HG03066 (cell line): Measurements from ENCODE around the gene SPSB2.

Experiments used
- ATAC-seq: cut with Tn5 transposase; IDR thresholded peaks from one replicate; pipeline ENCODE4 v1.9.1; 2021; ENCODE audit warnings: low read depth; ENCODE audit not compliant: unreplicated experiment

The SPSB2 gene

DNA sequence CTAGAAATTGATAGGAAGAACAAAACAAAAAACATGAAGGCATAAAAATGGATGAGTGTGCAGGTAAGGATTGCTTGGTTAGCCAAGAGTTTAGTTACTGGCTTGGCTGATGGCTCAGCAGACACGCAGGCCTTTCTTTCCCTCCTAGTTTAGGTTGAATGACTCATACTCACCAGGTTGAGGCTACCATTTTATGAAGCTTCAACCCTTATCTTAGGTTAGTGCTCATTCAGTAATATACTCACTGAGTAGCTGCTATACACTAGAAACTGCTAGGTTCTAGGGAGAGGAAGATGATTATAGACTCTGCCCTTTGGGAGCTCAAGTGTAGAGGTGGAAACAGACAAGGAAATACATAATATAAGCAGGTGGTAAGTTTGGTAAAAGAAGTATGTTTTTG is 38.8 kb downstream of the SPSB2 start:
- ATAC-seq, result no peak

DNA sequence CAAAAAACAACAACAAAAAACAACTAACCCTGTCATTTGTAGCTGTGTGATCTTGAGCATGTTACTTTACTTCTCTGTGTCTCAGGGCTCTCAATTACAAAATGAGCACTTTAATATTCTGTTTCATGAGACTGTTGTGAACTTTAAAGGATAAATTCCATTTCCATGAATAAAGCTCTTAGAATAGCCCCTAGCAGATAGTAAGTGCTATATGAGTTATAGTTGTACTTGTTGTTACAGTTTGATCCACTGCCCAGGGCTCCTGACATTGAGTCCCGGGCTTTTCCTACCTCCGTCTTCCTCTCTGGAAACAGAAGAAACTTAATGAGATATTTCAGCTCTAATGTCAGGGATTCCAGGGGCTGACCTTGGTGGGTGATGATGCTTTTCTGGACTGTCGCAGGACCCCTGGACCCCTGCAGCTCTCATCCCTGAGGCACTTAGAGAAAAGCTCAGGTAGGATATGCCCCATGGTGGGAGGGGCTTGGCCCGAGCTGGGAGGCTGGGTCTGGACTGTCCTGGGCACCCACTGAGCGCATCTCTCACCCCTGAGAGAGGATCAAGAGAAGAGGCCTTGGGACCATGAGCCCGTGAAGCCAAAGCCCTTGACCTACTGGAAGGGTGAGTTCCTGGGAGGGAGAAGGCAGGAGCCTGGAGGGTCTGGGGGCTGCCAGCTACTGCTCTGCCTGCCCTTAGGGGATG is 39.8 kb downstream of the SPSB2 start:
- ATAC-seq, result no peak

DNA sequence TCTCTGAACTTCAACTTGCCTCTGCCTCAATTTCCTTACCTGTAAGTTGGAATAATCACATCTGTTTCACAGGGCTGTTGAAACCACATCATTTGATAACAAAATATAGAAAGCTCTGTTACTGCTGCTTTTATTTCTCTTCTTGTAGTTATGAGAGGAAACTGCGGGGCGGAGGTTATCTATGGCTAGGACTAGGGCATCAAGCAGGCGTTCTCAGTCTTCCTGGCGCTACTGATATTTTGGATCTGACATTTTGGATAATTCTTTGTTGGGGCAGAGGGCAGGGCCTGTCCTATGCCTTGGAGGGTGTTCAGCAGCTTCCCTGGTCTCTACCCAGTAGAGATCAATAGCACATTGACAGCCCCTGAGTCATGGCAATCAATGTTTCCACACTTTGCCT is 41.0 kb downstream of the SPSB2 start:
- no peak for ATAC-seq

DNA sequence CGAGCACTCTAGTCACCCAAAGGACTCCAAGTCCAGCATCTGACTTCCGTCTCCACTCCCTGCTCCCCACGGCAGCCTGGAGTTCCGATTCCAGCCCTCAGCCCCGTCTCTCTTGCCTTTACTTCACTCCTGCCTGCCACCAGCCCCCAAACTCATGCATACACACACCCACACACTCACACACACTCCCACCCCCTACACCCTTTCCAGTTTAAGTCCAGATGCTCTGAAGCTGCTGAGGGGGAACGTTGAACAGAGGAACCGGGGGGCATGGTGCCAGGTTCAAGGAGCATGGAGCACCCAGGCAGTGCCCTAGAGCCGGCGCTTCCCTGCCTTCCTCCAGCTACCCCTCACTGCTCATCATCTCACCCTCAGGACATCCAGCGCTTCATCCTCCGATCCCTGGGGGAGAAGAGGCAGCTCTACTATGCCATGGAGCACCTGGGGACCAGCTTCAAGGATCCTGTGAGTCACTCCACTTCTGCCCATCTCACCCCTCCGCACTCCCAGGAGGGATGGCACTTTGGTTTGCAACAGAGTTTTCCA is 41.6 kb downstream of the SPSB2 start:
- no peak for ATAC-seq

DNA sequence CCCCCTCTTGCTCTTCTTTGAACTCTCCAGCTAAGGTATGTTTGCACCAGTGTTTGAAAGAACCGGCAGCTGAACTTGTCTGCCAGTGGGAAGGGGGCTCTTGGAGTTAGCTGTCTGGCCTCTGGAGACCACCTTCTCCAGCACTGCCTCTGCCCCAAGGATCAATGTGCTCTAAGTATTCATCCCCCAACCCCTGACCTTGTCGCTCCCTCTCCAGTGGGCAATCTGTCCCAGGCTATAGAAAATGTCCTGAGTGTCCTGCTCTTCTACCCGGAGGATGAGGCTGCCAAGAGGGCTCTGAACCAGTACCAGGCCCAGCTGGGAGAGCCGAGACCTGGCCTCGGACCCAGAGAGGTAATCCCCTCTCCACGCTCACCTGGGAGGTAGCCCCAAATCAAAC is 42.1 kb downstream of the SPSB2 start:
- no peak for ATAC-seq

DNA sequence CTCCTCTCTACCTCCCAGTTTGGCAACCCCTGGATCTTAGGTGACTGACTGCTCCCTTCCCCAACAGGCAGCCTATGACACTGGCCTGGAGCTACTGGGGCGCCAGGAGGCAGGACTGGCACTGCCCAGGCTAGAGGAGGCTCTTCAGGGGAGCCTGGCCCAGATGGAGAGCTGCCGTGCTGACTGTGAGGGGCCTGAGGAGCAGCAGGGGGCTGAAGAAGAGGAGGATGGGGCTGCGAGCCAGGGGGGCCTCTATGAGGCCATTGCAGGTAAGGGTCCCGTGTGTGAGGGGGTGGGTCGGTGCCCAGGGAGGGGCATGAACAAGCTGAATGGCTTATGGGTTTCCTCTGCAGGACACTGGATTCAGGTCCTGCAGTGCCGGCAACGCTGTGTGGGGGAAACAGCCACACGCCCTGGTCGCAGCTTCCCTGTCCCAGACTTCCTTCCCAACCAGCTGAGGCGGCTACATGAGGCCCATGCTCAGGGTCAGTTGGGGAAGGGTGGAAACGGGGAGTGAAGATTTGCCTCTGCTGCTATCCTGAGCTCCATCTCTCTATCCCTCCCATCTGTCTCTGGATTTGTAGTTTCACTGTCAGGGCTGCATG is 42.7 kb downstream of the SPSB2 start:
- ATAC-seq, result no peak

DNA sequence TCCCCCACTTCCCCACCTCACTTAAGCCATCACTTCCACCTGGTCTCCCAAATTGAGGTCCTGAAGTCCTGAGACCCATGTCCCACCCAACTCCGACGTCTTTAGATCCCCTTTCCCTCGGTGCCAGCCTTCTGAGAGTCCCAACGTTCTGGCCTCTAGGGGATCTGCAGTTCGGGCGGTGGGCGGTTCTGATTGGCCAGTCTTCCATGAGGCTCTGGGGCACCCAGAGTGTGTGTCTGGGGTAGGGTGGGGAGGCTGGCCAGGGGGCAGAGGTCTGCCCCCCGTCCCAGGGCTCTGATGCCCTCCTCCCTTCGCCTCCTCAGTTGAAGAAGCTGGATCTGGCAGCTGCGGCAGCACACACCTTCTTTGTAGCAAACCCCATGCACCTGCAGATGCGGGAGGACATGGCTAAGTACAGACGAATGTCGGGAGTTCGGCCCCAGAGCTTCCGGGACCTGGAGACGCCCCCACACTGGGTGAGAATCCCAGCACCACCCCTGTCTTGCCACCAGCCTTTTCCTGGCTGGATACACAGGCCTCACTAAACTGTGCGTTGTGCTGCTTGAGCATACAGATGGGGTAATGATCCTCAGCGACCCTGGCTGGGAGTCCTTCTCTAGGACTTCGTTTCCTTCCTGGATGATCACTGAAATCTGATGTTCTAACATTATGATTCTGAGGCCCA is 43.4 kb downstream of the SPSB2 start:
- ATAC-seq, result no peak

DNA sequence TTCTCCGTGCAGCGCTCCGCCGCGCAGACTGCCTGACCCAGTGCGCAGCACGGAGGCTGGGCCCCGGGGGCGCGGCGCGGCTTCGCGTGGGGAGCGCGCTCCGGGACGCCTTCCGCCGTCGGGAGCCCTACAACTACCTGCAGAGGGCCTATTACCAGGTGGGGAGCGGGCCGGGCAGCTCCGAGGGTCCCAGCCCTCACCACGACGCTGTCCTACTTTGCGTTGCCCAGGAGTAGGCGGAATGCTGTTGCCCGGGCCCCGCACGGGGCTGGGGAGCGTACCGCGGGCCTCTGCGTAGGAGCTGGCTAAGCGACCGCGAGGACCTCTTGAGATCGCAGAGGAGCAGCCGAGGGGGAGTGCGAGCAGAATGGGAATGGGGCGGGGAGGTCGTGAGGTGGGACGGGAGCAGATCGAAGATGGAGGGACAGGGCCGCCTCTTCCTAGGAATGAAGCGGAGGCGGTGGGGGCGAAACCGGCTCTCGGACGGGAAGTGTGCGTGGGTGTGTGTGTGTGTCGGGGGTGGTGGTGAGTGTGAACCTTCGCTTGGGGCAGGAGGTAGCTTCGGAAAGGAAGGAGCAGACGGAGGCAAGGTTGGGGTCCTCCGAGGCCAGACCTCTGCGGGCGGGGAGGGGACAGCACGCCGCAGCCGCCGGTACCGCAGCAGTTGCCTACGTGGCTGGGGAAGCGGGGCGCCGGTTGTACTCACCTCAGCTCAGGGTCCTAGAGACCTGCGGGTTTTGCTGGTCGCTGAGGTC is 44.1 kb downstream of the SPSB2 start:
- no peak for ATAC-seq

DNA sequence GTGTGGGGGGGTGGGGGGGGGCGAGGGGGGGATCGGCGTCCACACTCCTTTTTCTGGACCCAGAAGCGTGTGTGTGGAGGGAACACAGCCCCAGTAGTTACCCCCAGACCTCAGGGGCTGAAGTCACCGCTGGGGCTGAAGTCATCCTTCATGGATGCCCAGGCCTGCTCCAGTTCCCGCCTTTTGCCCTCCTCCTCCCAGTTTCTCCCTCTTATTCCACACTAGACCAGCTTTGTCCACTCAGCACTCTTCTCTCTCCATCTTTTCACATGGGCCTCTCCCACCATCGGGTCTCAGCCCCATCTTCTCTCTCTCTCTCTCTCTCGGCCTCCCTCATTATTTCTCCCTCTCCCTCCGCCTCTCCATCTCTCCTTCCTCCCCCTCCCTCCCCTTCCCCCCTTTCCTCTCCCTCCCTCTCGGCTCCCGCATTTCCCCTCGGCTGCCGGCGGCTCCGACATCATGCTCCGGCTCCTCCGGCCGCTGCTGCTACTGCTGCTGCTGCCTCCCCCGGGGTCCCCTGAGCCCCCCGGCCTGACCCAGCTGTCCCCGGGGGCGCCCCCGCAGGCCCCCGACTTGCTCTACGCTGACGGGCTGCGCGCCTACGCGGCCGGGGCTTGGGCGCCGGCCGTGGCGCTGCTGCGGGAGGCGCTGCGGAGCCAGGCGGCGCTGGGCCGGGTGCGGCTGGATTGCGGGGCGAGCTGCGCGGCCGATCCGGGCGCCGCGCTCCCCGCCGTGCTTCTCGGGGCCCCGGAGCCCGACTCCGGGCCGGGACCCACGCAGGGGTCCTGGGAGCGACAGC is 44.9 kb downstream of the SPSB2 start, which contains the start of gene P3H3:
Gene P3H3 (plus strand): TSS at position 426 of the 799 bp plus-strand sequence. CDS start 34 bp downstream, at position 460.
- ATAC-seq, result no peak

DNA sequence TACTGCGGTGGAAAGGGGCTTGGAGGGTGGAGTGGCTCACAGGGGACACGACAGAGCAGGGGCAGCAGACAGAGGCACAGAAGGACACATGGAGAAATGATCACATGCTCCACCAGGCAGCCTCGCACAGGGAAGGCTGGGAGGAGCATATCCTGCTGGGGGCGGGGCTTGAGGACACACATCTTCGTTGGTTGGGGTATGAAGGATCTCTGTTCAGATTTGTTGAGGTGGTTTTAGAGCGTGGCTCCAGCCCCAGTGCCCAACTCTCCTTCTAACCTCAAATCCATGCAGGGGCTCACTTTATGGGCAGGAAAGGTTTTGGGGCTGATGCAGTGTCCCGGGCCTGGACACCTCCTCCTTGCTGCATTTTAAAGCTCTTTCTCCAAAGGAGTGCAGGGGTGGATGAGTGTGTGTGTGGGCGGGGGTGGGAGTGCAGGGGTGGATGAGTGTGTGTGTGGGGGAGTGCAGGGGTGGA is 45.6 kb downstream of the SPSB2 start:
- no peak for ATAC-seq

DNA sequence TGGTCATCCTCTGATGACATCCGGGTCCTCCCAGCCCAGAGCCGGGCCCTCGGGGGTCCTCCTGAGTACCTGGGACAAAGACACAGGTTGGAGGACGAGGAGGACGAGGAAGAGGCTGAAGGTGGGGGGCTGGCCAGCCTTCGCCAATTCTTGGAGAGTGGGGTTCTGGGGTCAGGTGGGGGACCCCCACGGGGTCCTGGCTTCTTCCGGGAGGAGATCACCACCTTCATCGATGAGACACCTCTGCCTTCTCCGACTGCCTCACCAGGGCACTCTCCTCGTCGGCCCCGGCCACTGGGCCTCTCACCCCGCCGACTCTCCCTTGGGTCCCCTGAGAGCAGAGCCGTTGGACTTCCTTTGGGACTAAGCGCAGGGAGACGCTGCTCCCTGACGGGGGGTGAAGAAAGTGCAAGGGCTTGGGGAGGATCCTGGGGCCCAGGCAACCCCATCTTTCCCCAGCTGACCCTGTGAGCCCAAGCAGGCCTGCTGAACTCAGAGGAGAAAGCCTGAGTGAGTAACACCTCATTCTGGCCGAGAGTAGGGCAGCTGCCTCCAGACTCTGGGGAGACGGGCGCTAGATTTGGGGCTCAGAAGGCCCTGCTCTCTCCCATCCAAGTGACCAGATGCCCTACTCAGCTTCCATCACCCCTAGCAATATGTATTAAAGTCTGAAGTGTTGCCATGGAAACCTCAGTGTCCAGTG is 46.2 kb downstream of the SPSB2 start:
- no peak for ATAC-seq

DNA sequence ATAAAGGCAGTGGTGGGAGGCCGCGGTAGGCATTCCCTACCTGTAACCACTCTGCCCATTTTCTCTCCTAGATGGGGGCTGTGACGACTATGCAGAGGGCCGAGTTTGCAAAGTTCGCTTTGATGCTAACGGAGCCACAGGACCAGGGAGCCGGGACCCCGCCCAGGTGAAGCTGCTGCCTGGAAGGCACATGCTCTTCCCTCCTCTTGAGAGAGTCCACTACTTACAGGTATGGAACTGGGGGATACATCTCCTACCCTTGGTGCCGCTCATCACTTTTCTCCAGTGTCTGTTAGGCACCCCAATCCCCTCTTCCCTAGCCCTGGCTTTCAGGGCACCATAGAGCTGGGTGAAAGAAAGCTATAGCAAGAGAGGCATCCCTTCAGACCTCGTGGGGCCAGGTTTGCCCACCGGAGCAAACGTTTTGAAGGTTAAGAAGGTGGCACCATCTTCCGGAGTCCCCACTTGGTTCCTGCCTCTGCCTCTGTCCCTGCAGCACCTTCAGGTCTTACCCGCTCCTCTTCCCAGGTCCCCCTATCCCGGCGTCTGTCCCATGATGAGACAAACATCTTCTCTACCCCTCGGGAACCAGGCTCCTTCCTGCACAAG is 46.9 kb downstream of the SPSB2 start:
- no peak for ATAC-seq

DNA sequence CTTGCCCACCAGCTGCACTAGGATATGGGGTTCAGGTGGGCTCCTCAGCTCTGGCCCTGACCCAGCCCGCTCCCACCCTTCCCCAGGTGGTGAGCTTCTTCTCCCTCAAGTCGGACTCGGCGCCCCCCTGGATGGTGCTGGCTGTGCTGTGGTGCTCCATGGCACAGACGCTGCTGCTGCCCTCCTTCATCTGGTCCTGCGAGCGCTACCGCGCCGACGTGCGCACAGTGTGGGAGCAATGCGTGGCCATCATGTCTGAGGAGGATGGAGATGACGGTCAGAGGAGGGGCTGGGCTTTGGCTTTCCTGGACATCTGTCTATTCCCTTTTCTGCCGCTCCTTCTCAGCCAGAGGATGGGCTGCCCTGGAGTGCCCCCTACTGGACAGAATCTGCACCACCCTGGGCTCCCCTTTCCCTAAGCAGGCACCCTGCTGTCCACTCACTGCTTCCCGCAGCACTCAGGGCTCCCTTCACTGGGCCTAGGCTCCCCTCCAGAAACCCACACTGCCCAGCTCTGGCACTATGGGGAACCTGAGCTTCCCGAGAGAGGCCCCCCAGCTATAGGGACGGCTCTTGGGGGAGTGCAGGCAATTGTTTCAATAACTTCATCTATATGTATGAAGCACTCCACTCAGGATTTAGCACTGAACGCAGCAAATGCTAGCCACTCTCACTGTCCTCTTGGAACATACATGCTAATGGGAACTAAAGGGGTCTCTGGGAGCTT is 47.5 kb downstream of the SPSB2 start:
- ATAC-seq, result no peak

DNA sequence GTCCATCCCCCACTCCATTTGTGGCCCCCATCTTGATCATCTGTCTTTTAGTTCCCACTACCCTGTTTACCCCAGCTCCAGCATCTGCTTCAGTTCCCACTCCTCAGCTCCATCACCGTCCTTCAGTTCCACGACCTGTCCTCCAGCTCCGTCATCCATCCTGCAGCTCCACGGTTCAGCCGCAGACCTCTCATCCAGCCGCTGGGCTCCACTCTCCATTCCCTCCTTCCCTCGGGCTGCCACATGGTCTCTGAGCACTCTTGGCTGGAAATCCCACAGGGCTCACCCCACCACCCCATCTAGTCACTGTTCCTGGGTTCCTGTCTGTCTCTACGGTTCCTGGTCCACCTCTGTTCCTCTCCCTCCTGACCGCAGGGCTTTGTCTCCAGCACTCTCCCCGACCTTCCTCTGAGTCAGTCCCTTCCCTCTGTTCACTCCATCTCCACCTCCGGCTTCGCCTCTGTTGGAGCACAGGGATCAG is 48.2 kb downstream of the SPSB2 start:
- ATAC-seq, result no peak

DNA sequence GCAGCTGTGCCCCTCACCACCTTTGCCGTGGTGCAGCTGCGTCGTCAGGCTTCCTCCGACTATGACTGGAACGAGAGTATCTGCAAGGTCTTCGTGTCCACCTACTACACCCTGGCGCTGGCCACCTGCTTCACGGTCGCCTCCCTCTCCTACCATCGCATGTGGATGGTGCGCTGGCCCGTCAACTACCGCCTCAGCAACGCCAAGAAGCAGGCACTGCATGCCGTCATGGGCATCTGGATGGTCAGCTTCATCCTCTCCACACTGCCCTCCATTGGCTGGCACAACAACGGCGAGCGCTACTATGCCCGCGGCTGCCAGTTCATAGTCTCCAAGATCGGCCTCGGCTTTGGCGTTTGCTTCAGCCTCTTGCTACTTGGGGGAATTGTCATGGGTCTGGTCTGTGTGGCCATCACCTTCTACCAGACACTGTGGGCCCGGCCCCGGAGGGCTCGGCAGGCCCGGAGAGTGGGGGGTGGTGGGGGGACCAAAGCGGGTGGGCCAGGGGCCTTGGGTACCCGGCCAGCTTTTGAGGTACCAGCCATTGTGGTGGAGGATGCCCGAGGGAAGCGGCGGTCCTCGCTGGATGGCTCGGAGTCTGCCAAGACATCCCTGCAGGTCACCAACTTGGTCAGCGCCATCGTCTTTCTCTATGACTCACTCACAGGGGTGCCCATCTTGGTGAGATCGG is 48.9 kb downstream of the SPSB2 start:
- no peak for ATAC-seq

DNA sequence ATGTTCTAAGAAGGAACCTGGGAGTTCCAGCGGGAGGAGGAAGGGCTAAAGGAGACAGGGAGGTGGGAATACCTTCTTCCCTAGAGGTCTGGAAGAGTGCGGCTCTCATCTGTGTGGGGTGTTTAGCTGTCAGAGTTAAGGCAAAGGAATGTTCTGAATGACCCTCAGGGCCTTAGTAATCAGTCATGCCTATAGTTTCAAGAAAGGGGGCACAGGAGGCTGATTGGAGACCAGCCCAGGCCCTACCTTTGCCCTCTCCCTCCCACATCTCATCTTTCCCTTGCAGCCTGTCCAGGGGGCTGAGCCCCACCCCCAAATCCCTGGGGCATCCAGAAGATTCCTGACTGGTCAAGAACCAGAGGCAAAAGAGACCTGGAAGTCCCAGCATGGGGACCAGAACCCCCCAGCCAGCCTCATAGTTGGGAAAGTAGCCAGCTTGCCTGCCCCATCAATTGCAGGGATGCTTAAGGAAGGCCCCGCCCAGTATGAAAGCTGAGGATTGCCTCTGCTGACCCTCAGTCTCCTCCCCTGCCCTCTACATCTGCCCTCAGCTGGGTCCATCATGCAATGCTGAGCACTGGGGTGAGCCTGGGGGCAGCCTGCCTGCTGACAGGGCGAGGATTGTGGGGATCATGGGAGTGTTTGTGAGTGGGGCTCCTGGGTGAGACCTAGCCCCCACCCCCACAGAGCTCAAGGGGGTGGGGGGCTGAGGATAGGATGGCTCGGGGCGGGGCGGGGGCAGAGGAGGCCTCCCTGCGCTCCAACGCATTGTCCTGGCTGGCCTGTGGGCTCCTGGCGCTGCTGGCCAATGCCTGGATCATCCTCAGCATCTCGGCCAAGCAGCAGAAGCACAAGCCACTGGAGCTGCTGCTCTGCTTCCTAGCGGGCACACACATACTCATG is 49.7 kb downstream of the SPSB2 start:
- ATAC-seq, result no peak
